ENCODE measurements around the gene SYNDIG1.

Gene SYNDIG1

GRCh38 chr20:24560571-24561491 is 91.4 kb downstream of the SYNDIG1 start:
- no peak for DNase-seq (ENCODE audit: low spot score)

- DNase-seq (ENCODE audit: low spot score): no peak
These were observed 96.5 kb downstream of the SYNDIG1 start for GRCh38 chr20:24565835-24566351.

- no peak for DNase-seq (ENCODE audit: low spot score)
These were observed 97.2 kb downstream of the SYNDIG1 start for GRCh38 chr20:24566656-24567055.

- DNase-seq (ENCODE audit: low spot score): no peak
These were observed 98.1 kb downstream of the SYNDIG1 start for GRCh38 chr20:24567508-24567907.

GRCh38 chr20:24568842-24569241 is 99.4 kb downstream of the SYNDIG1 start:
- no peak for DNase-seq (ENCODE audit: low spot score)

- no peak for DNase-seq (ENCODE audit: low spot score)
These were observed 101.7 kb downstream of the SYNDIG1 start for GRCh38 chr20:24571159-24571558.

GRCh38 chr20:24572140-24572539 is 102.7 kb downstream of the SYNDIG1 start:
- DNase-seq (ENCODE audit: low spot score): no peak

- no peak for DNase-seq (ENCODE audit: low spot score)
These were observed 103.4 kb downstream of the SYNDIG1 start for GRCh38 chr20:24572862-24573261.

- DNase-seq (ENCODE audit: low spot score): no peak
These were observed 104.1 kb downstream of the SYNDIG1 start for GRCh38 chr20:24573557-24573956.

- no peak for DNase-seq (ENCODE audit: low spot score)
These were observed 104.9 kb downstream of the SYNDIG1 start for GRCh38 chr20:24574307-24574706.

GRCh38 chr20:24574797-24575196 is 105.4 kb downstream of the SYNDIG1 start:
- DNase-seq (ENCODE audit: low spot score): no peak

GRCh38 chr20:24575811-24576210 is 106.4 kb downstream of the SYNDIG1 start:
- no peak for DNase-seq (ENCODE audit: low spot score)

GRCh38 chr20:24576447-24576846 is 107.0 kb downstream of the SYNDIG1 start:
- no peak for DNase-seq (ENCODE audit: low spot score)

GRCh38 chr20:24577271-24577909 is 108.0 kb downstream of the SYNDIG1 start:
- DNase-seq (ENCODE audit: low spot score): no peak

GRCh38 chr20:24578567-24579415 is 109.4 kb downstream of the SYNDIG1 start:
- DNase-seq (ENCODE audit: low spot score): no peak

GRCh38 chr20:24579475-24579874 is 110.0 kb downstream of the SYNDIG1 start:
- DNase-seq (ENCODE audit: low spot score): no peak

GRCh38 chr20:24580006-24580405 is 110.6 kb downstream of the SYNDIG1 start:
- no peak for DNase-seq (ENCODE audit: low spot score)

GRCh38 chr20:24580855-24581254 is 111.4 kb downstream of the SYNDIG1 start:
- no peak for DNase-seq (ENCODE audit: low spot score)

- no peak for DNase-seq (ENCODE audit: low spot score)
These were observed 112.2 kb downstream of the SYNDIG1 start for GRCh38 chr20:24581443-24582170.

- DNase-seq (ENCODE audit: low spot score): no peak
These were observed 113.1 kb downstream of the SYNDIG1 start for GRCh38 chr20:24582373-24583168.

Measured in SK-N-DZ (cell line).